DMS53 (cell line): Measurements from ENCODE around the gene KCNMA1.
"Not testable (repeated sequence)": the region's sequence is repeated elsewhere in the genome, so short reads cannot be mapped to it uniquely, and the experiment has no call there.

Experiments
- DNase-seq: peaks from one replicate; lab custom pipeline; 2025; lab: John Stamatoyannopoulos, UW

Gene KCNMA1

GRCh38 chr10:77664008-77664407, 26.4 kb upstream of the KCNMA1 start:
- DNase-seq: no peak

GRCh38 chr10:77661674-77662073, 24.1 kb upstream of the KCNMA1 start:
- DNase-seq: no peak

- DNase-seq: no peak
Measured at GRCh38 chr10:77661100-77661499, 23.5 kb upstream of the KCNMA1 start.

- not testable (repeated sequence) for DNase-seq
Measured at GRCh38 chr10:77659046-77659670, 21.6 kb upstream of the KCNMA1 start.

- DNase-seq: no peak
Measured at GRCh38 chr10:77653210-77653609, 15.6 kb upstream of the KCNMA1 start.

GRCh38 chr10:77649333-77650331, 12.0 kb upstream of the KCNMA1 start:
- DNase-seq: no peak

DNA sequence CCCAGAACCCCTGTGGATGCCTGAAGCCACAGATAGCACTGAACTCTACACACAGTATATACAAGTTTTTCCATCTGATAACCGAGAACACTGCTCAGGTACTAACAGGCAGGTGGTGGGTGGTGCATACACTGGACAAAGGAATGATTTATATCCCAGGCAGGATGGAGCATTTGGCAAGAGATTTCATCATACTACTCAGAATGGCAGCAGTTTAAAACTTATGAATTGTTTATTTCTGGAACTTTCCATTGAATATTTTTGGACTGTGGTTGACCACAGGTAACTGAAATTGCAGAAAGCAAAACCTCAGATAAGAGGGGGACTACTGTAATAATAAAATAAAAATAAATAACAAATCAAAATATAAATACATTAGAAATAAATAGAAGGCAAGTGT, 10.9 kb upstream of the KCNMA1 start:
- no peak for DNase-seq

GRCh38 chr10:77647543-77648293, 10.1 kb upstream of the KCNMA1 start:
- DNase-seq: no peak

DNA sequence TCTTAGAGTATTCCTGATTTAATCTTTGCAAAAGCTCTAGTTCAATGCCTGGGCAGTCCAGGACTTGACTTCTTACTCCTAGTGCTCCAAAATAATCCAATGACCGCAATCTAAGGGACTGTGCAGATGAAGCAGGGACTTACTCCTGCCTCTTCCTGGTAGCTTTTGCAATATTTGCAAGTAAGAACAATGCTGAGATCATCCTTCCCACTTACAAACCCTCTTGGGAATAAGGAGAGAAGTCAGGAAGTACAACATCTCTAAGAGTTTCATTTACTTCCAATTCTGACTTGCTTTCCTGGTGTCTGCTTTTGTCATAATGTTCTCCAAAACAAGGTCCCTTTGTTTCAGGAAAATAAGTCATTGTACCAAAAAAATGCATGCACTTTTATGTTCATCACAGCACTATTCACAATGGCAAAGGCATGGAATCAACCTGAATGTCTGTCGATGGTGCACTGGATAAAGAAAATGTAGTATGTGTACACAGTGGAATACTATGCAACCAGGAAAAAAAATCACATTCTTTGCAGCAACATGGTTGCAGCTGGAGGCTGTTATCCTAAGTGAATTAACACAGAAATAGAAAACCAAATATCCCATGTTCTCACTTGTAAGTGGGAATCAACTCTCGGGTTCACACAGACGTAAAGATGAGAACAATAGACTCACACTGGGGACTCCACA, 7.1 kb upstream of the KCNMA1 start:
- no peak for DNase-seq

GRCh38 chr10:77643795-77644468, 6.3 kb upstream of the KCNMA1 start:
- peak; percentile 79 for DNase-seq

DNA sequence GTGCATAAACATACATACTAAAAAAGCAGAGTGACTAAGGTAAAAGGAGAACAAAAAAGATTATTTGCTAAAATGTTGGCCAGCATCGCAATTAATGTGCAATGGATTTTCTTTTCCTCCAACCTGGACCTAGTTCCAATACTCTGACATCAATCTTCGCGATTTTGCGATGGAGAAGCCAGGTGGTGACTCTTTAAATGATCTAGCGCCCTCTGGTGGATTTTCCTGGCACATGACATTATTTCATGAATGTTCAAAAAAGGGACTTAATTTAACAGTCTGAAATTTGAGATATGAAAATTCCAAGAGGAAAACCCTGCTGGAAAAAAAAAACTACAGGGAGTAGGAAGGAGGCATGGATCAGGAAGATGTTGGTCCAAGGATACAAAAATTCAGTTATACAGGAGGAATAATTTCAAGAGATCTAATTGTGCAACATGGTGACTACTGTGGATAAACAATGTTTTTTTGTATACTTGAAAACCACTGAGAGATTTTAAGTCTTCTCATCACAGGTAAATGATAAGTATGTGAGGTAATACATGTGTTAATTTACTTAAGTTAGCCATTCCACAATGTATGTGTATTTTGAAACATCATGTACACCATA, 4.3 kb upstream of the KCNMA1 start:
- DNase-seq: peak; percentile 92

DNA sequence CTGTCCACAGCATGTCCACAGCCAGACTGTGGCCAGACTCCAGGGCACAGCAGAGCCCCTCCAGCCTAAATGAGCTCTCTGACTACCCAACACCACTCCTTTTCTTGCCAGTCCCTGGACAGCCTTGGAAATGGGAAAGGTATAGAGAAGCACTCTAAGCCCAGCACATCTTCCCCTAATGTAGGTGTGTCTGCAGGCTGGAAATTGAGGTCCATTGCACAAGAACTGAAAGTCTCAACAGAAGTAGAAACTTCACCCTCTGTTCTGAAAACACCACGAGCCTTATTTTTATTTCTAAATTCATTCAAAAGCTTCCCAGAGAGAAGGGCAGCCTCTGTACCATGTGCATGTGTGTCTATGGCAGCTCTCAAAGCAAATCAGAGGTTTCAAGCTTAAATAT, 3.7 kb upstream of the KCNMA1 start:
- DNase-seq: no peak

DNA sequence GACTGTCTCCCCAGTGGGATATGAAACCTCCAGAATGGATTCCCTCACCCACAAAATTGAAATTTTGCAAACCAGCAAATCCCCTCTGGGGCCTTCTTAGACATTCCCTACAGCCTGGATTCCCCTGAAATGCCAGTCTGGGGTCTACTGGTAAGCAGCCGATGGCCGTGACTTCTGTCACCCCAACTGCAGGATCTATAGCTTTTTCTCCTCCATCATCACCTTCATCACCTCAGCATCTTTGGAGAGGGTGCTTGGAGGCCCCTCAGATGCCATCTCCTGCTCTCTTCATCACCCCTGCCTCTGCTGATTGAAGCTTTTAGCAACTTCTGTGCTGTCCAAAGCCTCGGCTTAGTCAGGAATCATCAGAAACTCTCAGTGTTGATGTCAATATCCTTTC, 2.6 kb upstream of the KCNMA1 start:
- DNase-seq: no peak

DNA sequence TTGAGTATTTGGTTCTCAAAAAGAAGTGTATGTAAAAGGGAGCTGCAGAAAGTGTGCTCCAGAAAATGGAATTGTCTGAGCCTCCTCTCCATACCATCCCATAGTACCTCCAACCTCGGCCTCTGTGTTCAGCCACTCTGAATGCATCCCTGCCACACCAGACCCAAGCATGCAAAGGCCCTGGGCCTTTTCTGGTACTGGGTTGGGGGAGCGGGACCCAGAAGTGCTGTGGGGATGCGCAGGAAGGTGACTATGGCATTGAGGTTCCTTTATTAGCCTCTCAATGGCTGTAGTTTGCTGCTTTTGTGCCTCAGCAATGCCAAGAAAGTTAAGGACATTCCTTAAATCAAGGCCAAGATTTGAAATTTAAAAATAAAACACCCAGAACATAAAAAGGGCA, 2.1 kb upstream of the KCNMA1 start:
- no peak for DNase-seq

DNA sequence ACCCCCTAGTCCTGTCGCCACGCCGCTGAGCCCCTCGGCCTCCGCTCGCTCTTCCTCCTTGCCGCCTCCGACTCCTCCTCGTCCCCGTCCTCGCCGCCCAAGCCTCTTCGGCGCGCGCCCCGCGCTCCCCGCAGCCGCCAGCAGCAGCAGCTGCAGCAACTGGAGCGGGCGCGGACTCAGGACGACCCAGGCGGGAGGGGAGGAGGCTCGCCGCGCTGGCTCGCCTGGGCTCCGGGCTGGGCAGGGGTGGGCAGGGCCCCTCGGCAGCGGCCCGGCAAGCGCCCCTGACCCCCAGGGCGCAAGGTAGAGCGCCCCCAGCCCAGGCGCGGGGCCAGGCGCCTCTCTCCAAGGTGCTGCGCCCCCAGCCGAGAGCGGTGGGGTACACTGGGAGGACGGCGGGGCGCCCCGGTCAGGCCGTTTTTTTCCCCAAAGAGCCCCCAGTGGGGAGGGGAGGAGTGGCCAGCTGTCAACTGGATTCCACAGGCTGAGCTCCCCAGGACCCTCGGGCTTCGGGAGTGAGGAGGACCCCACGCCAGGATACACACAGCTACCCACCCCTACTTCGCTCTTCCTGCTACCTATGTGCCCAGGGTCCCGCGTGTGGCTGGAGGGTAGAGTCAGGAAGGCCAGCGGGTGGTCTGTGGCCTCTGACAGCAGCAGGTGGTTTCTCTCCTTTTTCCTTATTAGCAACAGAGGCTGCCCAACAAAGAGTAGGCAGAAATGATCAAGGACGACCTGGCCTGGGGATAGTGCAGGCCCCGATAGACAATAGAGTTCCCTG, 903 bp upstream of the KCNMA1 start:
- DNase-seq: peak; percentile 78

DNA sequence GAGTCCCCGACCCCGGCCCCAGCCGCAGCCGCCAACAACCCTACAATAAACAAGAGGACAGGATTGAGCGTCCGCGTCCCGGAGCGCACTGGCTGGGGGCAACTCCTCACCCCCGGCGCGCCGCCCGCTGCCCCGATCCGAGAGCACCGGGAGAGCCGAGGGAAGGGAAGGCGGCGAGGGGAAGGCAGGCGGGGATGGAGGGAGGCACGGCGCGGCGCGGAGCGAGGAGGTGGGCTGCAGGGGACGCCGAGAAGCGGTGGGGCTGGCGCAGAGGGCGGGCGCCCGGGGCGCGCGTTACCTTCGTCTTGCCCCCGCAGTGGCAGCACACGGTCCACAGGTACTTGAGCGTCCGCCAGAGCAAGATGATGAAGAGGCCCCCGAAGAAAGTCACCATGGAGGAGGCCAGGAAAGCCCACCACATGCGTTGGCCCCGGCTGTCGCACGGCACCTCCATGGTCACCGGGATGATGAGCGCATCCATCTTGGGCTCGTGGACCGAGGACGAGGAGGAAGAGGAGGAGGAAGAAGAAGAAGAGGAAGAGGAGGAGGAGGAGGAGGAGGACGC, 559 bp downstream of the KCNMA1 start:
- peak; percentile 52 for DNase-seq

DNA sequence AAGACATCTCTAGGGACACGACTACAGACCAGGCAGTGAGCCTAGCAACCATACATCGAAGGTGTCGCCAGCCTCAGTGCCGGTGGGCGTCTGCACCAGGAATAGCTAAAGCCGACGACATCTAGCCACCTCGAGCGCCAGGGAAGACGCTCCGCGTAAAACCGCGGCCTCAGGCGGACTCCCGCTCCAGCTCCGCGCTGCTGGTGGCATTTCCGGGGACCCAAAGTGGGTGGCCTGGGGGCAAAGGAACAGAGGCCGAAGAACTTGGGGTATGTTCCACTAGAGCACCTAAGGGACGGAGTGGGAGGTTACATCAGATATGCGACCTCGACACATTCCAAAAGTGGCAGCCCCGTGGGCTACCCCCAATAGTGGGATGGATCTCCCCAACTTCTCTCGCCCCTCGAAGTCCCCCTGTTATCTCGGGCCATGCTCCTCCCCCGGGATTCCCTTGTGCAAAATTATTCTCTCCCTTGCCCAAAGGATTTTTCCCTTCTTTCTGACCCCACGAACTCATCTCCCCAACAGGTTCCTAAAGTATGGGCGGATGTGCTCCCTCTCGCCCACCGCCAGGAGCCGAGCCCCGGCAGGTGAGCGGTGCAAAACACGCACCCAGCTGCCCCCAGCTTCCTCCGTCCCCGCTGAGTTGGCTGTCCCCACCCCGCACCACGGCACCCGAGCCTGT, 1.2 kb downstream of the KCNMA1 start:
- no peak for DNase-seq

DNA sequence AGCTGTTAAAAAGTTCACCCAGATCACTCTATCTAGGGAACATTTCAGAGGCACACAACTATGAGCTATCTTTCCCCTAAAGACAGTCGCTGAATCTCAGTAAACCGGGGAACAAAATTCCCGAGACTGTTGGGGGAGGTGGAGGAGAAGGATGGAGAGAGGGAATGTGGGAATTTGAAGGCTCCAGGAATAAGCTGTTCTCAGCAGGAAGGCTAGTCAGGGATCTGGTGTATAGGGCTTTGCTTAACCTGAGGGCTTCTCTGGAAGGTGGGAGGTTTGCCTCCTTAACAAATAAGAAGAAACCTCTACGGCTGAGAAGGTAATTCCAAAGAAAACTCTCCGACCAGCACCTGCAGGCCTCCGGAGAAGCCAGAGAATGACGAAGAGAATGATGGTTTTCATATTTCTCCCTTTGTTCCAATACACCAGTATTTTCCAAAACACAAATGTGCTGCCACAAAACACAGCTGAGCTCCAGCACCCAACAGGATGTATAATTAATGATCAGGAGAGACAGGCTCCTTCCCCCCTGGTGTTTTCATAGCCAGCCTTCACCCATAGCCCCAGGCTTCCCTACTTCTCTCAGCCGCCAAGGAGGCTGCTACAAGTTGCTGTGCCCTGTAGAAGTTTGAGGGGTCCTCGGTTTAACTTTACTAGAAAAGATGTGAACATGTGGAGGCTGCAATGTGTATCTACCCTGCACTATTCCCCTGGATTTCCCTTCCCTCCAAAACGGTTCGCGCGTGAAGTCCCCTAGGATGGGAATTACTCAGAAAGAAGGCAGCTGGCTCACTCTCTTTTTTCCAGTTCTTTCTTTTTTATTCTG, 2.0 kb downstream of the KCNMA1 start:
- no peak for DNase-seq
